ENCODE data around the gene RPGRIP1L.

RPGRIP1L gene

GRCh38 chr16:53643474-53643873, 60.2 kb downstream of the RPGRIP1L start:
- no peak for DNase-seq

- DNase-seq = no peak
These were observed 61.6 kb downstream of the RPGRIP1L start for GRCh38 chr16:53642094-53642493.

DNA sequence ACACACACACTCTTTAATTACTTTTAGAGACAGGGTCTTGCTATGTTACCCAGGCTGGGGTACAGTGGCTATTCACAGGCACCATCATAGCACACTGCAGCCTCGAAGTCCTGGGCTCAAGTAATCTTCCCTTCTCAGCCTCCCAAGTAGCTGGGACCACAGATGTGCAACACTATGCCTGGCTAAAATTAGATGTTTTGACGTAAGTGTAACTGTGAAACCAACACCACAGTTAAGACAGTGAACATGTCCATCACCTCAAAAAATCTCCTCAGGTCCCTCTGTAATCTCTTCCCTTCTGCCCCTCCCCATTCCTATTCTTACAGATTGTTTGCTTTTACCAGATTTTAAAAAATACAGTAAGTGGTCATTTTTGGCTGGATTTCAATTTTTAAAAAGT, 66.7 kb downstream of the RPGRIP1L start:
- DNase-seq = no peak

- no peak for DNase-seq
These were observed 71.1 kb downstream of the RPGRIP1L start for GRCh38 chr16:53632526-53632925.

DNA sequence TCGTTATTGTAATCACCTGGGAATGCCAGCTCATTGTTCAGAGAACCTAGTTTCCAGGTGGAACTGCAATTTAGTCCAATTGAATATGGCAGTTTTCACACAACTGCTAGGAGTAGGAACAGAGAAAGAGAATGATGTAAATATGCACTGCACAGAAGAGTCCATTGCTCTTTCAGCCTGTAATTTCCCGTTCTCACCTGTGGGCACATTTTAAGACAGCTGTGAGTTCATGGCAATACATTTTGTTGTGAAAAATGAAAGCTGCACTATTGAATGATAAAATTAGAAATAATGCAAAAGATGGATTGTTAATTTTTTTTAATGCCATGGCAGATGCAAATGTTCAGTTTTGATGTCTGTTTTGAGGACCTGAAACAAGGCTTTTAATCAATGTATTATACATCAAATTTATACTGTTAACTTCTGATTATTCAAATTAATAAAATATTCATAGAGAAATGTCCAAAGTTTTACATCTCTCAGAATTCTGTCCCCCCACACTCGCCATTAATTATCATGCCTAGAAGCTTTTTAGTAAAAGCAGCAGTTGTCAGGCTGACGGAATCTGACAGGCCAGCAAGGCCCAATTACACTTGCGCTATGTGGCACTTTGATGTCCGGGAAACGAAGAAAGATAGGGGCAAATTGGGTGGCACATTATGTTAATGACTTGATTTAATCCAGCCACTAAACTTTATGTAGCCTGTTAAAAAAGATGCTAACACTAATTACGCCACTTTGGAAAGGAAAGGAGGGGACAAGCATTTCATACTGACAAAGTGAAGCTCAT, 72.2 kb downstream of the RPGRIP1L start:
- no peak for DNase-seq

- no peak for DNase-seq
These were observed 73.9 kb downstream of the RPGRIP1L start for GRCh38 chr16:53629607-53630312.

GRCh38 chr16:53629151-53629550, 74.5 kb downstream of the RPGRIP1L start:
- DNase-seq = no peak

GRCh38 chr16:53626811-53627210, 76.8 kb downstream of the RPGRIP1L start:
- no peak for DNase-seq

DNA sequence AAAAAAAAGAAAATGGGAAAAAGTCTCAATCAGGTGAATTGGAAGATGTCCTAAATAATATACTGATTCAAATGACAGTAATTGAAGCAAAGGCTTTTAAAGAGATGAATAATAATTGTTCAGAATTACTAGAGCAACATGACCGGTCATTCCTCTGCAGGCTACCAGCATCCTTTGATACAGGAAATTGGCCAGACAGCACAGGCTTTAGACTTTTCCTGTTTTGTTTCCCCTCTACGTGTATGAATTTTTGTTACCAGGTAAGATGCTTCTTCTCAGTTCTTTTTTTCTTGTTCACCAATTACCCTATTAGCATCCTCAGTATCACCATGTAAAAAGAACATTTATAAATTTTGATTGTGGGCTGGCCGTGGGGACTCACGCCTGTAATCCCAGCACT, 77.5 kb downstream of the RPGRIP1L start:
- DNase-seq = no peak

DNA sequence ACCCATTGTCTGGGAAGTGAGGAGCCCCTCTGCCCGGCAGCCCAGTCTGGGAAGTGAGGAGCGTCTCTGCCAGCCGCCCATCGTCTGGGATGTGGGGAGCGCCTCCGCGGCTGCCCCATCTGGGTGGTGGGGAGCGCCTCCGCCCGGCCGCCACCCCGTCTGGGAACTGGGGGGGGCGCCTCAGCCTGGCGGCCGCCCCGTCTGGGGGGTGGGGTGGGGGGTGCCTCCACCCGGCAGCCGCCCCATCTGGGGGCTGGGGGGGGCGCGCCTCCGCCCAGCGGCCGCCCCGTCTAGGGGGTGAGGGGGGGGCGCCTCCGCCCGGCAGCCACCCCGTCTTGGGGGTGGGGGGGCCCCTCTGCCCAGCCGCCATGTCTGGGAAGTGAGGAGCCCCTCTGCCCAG, 78.4 kb downstream of the RPGRIP1L start:
- no peak for DNase-seq

- DNase-seq = no peak
These were observed 81.3 kb downstream of the RPGRIP1L start for GRCh38 chr16:53622315-53622714.

GRCh38 chr16:53620476-53620875, 83.2 kb downstream of the RPGRIP1L start:
- no peak for DNase-seq

- DNase-seq = no peak
These were observed 84.4 kb downstream of the RPGRIP1L start for GRCh38 chr16:53619235-53619634.

- DNase-seq = no peak
These were observed 89.3 kb downstream of the RPGRIP1L start for GRCh38 chr16:53614346-53614745.

- DNase-seq = no peak
These were observed 91.7 kb downstream of the RPGRIP1L start for GRCh38 chr16:53612003-53612402.

- no peak for DNase-seq
These were observed 92.4 kb downstream of the RPGRIP1L start for GRCh38 chr16:53611179-53611696.

DNA sequence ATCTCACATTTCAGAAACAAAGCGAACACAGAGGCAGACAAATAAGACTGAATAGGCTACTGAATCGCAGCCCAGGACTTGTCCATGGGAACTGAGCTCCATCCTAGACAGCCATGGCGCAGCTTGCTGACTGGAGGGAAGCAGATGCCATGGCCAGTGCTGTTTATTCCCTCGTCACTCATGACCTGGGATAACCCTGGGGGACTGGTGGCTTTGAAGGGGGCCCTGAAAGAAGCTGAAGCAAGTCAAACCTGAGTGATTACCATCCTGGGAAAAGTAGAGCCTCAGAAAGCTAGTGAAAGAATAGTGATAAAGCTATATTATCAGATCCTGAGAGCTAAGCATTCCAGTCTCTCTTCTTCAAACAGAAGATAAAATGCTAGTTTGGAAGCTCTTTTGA, 94.1 kb downstream of the RPGRIP1L start:
- DNase-seq = no peak

- DNase-seq = no peak
These were observed 95.6 kb downstream of the RPGRIP1L start for GRCh38 chr16:53608094-53608493.

- no peak for DNase-seq
These were observed 97.7 kb downstream of the RPGRIP1L start for GRCh38 chr16:53605831-53606400.

DNA sequence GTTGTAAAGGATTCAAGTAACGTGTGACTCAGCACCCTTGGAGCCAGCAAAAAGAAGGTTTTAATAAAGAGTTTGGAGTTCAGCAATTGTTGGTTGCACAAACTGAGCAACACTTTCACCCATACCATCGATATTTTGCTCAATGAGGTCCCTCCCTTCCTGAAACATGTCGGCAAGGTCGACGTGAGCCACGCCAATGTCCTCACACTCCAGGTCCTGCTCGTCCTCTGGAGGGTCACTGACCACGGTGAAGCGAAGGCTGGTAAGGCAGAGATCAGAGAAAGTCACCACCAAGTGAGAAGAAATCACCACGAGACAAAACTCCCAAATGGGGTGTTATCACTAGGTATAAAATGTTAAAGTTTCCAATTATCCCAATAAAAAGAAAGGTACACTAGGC, 98.3 kb downstream of the RPGRIP1L start:
- no peak for DNase-seq

DNA sequence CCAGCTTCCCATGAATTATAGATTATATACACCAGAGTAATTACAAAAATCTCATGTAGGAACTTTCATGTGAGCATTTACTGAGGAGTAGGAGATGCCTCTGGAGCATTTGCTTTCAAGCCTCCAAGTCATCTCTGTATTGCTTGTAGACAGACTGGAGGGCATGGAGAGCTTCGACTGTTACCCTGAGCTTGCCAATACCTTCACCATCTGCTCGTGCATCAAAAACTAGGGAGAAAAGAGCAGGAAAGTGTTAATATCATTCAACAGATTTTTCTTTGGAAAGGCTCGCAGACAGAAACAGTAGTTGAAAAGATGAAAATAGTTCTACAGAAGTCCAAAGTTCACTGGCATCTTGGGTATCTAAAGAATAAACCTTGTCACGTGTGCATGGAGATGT, 101.7 kb downstream of the RPGRIP1L start:
- no peak for DNase-seq

DNA sequence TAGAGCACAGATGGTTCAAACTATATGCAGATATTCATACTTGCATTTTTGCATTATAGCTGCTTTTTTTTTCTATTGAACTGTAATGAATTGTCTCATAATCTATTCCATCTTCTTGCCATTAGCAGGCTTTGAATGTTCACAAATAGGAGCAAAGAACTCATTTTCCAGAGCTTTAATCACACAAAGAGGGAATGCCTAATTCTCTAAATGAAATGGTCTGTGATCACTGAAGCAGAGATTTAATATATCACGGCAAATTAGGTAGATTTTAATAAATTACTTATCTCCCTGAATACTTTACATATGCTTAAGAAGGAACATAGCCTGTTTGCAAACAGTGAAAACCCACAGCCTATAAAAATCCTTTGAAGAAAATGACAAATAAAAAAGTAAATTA, 103.0 kb downstream of the RPGRIP1L start:
- no peak for DNase-seq

DNA sequence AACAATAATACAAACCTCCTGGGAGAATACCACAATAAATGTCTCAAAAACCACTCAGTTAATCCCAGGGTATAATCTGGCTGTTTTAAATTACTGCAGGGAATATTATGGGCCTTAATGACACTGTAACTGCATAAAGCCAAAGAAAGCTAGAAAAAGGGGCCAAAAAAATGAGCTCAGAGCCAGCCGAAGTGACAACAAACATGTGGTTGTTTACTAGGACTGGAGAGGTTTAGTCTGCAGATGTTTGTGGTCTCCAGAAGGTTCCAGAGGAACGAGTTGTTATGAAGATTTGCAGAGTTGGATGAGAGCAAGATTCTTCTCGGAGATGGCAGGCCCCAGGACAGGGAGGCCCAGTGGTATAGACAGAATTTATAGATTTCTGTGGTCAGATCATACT, 103.5 kb downstream of the RPGRIP1L start:
- DNase-seq = no peak

DNA sequence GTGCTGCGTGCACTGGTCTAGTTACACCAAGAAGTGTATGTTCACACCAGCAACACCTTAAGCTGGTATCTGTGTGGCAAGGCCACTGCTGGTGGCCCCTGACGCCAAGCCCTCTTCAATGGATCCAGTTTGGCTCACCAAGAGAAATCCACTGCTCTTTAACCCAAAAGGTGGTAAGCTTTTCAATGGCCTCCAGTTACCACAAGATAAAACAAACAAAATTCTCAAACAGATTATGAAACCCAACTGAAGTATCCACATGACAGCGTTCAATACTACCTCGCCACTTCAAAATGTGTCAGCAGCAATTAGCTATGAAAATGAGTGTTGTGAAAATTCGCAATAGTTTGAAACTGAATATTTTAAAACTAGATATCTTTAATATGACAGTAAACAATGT, 104.1 kb downstream of the RPGRIP1L start:
- DNase-seq = no peak
